ENCODE results near the gene DDB1.

Gene DDB1

GRCh38 chr11:61306221-61306620 lies 26.7 kb downstream of the DDB1 start:
- in situ Hi-C loops (cut with MboI; ENCODE audit: low pct_unique_long_range_greater_than_20kb, low sequenced_read_pairs): no loop called here
- no peak for DNase-seq

DNA sequence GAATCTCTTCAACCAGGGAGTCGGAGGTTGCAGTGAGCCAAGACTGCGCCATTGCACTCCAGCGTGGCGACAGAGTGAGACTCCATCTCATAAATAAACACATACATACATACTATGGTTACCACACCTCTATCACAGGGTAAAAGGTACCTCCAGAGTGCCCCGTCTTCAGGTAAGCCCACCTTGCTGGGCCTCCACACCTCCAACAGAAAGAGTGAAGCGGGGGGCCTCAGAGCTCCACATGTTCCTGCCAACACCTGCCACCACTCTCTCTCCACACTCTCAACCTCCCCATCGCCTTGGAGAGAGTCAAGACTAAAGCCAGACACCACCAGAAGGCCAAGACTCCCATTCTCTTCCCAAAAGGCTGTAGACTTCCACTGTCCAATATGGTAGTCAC lies 27.5 kb downstream of the DDB1 start:
- in situ Hi-C loops (cut with MboI; ENCODE audit: low pct_unique_long_range_greater_than_20kb, low sequenced_read_pairs): no loop called here
- DNase-seq: no peak

DNA sequence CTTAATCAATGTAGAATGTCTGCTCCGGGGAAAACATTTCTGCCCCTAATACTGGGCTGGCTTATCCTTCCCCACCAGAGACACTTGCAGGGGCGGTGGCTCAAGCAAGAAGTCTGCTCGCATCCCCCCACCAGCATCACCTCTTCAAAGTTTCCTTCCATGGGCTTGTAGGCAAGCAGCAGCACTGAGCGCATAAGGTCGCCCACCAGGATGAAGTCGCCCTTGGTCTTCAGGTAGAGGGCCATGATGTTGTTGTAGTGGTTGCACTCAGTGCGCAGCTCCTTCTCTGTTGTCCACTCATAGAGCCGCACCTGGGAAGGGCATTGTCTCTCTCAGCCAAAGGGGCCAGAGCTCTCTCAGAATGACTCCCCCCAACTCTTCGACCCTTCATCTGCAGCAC lies 29.2 kb downstream of the DDB1 start:
- in situ Hi-C loops (cut with MboI; ENCODE audit: low pct_unique_long_range_greater_than_20kb, low sequenced_read_pairs): no loop called here
- no peak for DNase-seq

- in situ Hi-C loops (cut with MboI; ENCODE audit: low pct_unique_long_range_greater_than_20kb, low sequenced_read_pairs): no loop called here
Measured at GRCh38 chr11:61302550-61302949, 30.4 kb downstream of the DDB1 start.

GRCh38 chr11:61298663-61299244 lies 34.2 kb downstream of the DDB1 start:
- no peak for DNase-seq
- in situ Hi-C loops (cut with MboI; ENCODE audit: low pct_unique_long_range_greater_than_20kb, low sequenced_read_pairs): no loop called here

More at GRCh38 chr11:61302550-61302949, 30.4 kb downstream of the DDB1 start:
- DNase-seq: no peak

- in situ Hi-C loops (cut with MboI; ENCODE audit: low pct_unique_long_range_greater_than_20kb, low sequenced_read_pairs): no loop called here
- DNase-seq: peak; percentile 91
Measured at GRCh38 chr11:61297746-61298145, 35.2 kb downstream of the DDB1 start.

GRCh38 chr11:61297341-61297740 lies 35.6 kb downstream of the DDB1 start:
- in situ Hi-C loops (cut with MboI; ENCODE audit: low pct_unique_long_range_greater_than_20kb, low sequenced_read_pairs): no loop called here
- no peak for DNase-seq

DNA sequence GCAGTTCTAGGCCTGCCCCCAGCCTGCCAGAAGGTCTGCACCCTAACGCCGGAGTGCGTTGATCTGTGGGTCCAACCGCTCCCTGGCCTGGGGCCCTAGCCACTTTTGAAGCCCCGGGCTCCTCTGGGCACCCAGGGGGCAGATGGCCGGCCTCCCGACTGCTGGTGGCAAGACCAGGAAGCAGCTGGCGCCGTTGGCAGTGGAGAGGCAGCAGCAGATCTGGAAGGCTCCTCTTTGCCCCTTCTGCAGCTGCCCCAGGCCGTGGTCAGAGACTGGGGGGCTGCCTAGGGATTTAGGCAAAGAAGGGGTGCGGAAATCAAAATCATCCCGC lies 37.3 kb downstream of the DDB1 start:
- no peak for DNase-seq
- in situ Hi-C loops (cut with MboI; ENCODE audit: low pct_unique_long_range_greater_than_20kb, low sequenced_read_pairs): no loop called here

GRCh38 chr11:61294717-61295595 lies 37.9 kb downstream of the DDB1 start, which contains the start of gene VWCE:
TSS of gene VWCE (minus strand) at chr11:61295316. CDS start at chr11:61295037, 279 bp downstream.
- in situ Hi-C loops (cut with MboI; ENCODE audit: low pct_unique_long_range_greater_than_20kb, low sequenced_read_pairs): no loop called here
- peak; percentile 80 for DNase-seq

DNA sequence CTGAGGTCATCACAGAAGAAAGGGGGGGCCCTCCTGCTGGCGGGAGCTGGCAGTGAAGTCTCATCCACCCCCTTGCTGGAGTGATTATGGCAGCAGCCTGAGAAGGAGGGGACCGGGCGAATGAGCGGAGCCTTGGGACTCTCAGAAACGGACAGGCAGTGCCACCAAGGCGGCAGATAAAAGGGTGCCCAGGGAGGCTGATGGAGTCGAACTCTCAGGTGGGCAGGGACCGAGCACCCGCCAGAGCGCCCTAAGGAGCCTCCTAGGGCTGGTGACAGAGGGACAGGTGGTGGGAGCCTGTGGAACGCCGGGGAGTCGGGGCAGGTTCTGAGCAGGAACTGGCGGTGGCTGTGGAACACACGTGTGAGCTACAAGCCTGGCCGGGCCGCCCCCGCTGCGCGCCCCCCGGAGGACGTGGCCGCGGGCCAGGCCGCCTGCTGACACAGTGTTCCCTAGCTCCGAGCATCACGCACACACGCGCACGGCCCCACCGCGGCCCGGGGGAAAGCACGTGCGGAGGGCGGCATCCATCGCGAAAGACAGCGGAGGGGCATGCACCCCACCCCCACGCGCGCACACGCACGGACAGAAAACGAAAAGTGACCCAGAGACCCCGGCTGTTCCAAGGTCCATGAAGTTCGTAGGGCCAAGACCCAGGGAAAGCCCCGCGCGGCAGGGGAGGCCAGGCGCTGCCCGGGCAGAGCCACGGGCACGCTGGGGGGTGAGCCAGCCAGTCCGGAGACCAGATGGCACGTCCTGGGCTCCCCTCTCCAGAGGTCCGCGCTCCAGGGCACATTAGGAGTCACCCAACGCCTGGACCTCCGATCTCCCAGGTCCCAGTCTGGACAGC lies 38.8 kb downstream of the DDB1 start:
- peak; percentile 75 for DNase-seq
- in situ Hi-C loops (cut with MboI; ENCODE audit: low pct_unique_long_range_greater_than_20kb, low sequenced_read_pairs): no loop called here

DNA sequence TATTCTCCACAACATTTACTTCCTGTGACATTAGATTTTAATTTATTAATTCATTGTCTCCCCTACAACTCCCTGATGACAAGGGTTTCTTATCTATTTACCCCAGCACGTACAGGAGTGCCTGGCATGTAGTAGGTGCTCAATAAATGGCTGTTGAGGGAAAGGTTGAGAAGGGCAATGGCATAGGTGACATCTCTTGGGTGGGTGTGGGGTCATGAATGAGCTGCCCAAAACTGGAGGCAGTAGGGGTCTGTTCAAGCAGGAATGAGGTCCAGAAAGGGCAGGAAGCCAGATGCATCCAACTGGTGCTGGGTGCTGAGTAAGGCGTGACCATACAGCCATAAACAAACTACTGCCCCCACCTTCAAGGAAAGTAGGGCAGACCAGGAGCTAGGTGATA lies 40.5 kb downstream of the DDB1 start:
- in situ Hi-C loops (cut with MboI; ENCODE audit: low pct_unique_long_range_greater_than_20kb, low sequenced_read_pairs): no loop called here
- DNase-seq: no peak

- no peak for DNase-seq
Measured at GRCh38 chr11:61290905-61291690, 41.8 kb downstream of the DDB1 start.

GRCh38 chr11:61287338-61287977 lies 45.4 kb downstream of the DDB1 start:
- no peak for DNase-seq
- in situ Hi-C loops (cut with MboI; ENCODE audit: low pct_unique_long_range_greater_than_20kb, low sequenced_read_pairs): no loop called here

More at GRCh38 chr11:61290905-61291690, 41.8 kb downstream of the DDB1 start:
- in situ Hi-C loops (cut with MboI; ENCODE audit: low pct_unique_long_range_greater_than_20kb, low sequenced_read_pairs): no loop called here

- in situ Hi-C loops (cut with MboI; ENCODE audit: low pct_unique_long_range_greater_than_20kb, low sequenced_read_pairs): no loop called here
- DNase-seq: no peak
Measured at GRCh38 chr11:61283613-61284012, 49.3 kb downstream of the DDB1 start.

- in situ Hi-C loops (cut with MboI; ENCODE audit: low pct_unique_long_range_greater_than_20kb, low sequenced_read_pairs): no loop called here
- no peak for DNase-seq
Measured at GRCh38 chr11:61281581-61282250, 51.2 kb downstream of the DDB1 start.

DNA sequence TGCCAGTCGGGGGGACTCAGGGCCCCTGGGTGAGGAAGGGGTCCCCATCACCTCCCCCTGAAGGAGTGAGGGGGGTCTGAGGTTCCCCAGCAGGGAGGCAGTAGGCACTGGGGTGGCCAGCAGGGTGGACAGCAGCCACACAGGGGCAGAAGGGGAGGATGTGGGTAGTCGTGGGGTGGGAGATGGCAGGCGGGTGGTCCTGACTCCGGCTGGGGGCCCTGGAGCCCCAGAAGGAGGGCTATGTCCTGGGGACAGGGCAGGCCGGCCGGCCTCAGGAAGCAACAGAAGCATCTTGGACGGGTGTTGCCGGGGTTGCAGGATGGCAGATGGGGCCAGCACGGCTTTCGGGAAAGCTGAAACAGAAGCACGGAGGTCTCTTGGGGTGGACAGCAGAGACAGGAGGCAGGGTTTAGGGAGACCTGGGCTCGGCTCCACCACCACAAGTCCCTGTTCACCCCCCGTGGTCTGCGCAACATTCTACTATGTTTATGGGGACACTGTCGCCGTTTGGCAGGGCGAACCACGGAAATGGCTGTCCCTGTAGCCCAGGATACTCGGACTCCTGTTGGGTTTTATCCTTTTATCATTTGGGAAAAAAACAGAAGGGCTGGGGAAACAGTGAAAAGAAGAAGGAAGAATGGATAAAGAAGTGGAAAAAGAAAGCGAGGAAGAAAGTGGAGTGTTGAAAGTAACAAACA lies 51.9 kb downstream of the DDB1 start:
- in situ Hi-C loops (cut with MboI; ENCODE audit: low pct_unique_long_range_greater_than_20kb, low sequenced_read_pairs): no loop called here
- DNase-seq: no peak

- in situ Hi-C loops (cut with MboI; ENCODE audit: low pct_unique_long_range_greater_than_20kb, low sequenced_read_pairs): no loop called here
- DNase-seq: no peak
Measured at GRCh38 chr11:61279934-61280659, 52.8 kb downstream of the DDB1 start.

Data from KBM-7 (cell line).